Keratinocyte (primary cell): ENCODE measurements around the gene SMC2.

Experiments
- CTCF ChIP-seq, 3 experiments: IDR thresholded peaks in 1 of 3; conservative IDR thresholded peaks in 1 of 3; optimal IDR thresholded peaks in 1 of 3; 2 replicates in 2 of 3; 3 replicates in 1 of 3; pipeline versions ENCODE3 to v1.5.1; 2011; ENCODE audit warnings: low read length in 3 of 3, mild to moderate bottlenecking in 3 of 3, moderate library complexity in 2 of 3, control low read depth in 1 of 3, inconsistent platforms in 1 of 3; ENCODE audit not compliant: insufficient read depth in 2 of 3; ENCODE audit errors: extremely low read depth in 1 of 3
- EZH2 ChIP-seq: IDR thresholded peaks from one replicate; pipeline ENCODE4 v1.6.1; 2012; ENCODE audit warnings: inconsistent platforms, mild to moderate bottlenecking, low read length, moderate library complexity

- TF ChIP-seq CTCF (optimal IDR thresholded peaks at IDR 0.05 in 1 of 3, IDR thresholded peaks at IDR 0.05 in 1 of 3, conservative IDR thresholded peaks at IDR 0.05 in 1 of 3; ENCODE audit: extremely low read depth in 1 of 3, insufficient read depth in 2 of 3, low read length in 3 of 3): no peak
- no peak for TF ChIP-seq EZH2
Observed at GRCh38 chr9:104108315-104108714, 14.2 kb downstream of the SMC2 start.
